Skin epidermis (tissue), 12 donors: ENCODE measurements around the gene PCDHA3.
"Not testable (repeated sequence)": the region's sequence is repeated elsewhere in the genome, so short reads cannot be mapped to it uniquely, and the experiment has no call there.

ENCODE experiments used
- H3K27ac ChIP-seq, 21 experiments: fragments of 200-600 bp; sonication (generic) in 11 of 21; one replicate each; pipeline ENCODE4 v1.5.0; 2020; ENCODE audit warnings: mild to moderate bottlenecking in 3 of 21, inconsistent platforms in 2 of 21, moderate library complexity in 2 of 21
- H3K4me3 ChIP-seq, 7 experiments: fragments of 200-600 bp; sonication (generic) in 2 of 7; one replicate each; pipeline ENCODE4 v1.5.0; 2020; ENCODE audit warnings: inconsistent platforms in 2 of 7, mild to moderate bottlenecking in 2 of 7, moderate library complexity in 1 of 7

PCDHA3 gene

GRCh38 chr5:140848139-140849102 is 47.6 kb downstream of the PCDHA3 start, which contains the start of gene PCDHA9:
TSS of gene PCDHA9 (plus strand) at chr5:140848382. CDS start at chr5:140848496, 114 bp downstream.
- not testable (repeated sequence) for H3K27ac ChIP-seq, H3K4me3 ChIP-seq

- H3K4me3 ChIP-seq, H3K27ac ChIP-seq: not testable (repeated sequence)
Measured at GRCh38 chr5:140849831-140850634, 49.2 kb downstream of the PCDHA3 start.
